ENCODE results near the gene SPINK4.

SPINK4 gene

GRCh38 chr9:33231623-33231942, 8.4 kb upstream of the SPINK4 start:
- no peaks in the 10 kb centered on the region for H3K4me1 ChIP-seq (ENCODE audit: insufficient read depth, low read length)
- H3K9me3 ChIP-seq (ENCODE audit: insufficient read depth, low read length, severe bottlenecking), result no peaks in the 10 kb centered on the region
- H3K36me3 ChIP-seq (ENCODE audit: insufficient read depth, low read length), result no peaks in the 10 kb centered on the region
- H4K20me1 ChIP-seq (ENCODE audit: insufficient read depth, low read length), result no peaks in the 10 kb centered on the region
- H3K4me3 ChIP-seq (ENCODE audit: low read depth in 1 of 2, low read length in 2 of 2), result no peak overlapping the region
- no peak for ATAC-seq (ENCODE audit: insufficient read depth, low read depth)
- no peak overlapping the region for H3K9ac ChIP-seq (ENCODE audit: low read depth, low read length)
- no peak for TF ChIP-seq CTCF (IDR thresholded peaks at IDR 0.05; ENCODE audit: borderline replicate concordance, extremely low read depth, low read length, poor library complexity, severe bottlenecking)
- H3K79me2 ChIP-seq (ENCODE audit: insufficient read depth, low read length), result no peaks in the 10 kb centered on the region
- H2AFZ ChIP-seq (ENCODE audit: low read depth, low read length), result no peak overlapping the region
- no peak overlapping the region for H3K4me2 ChIP-seq (ENCODE audit: insufficient read depth, low read length)
- H3K27me3 ChIP-seq (ENCODE audit: insufficient read depth, low read length, poor library complexity), result no peaks in the 10 kb centered on the region
- H3K27ac ChIP-seq (ENCODE audit: low read length), result no peak overlapping the region
- DNase-seq, result no peak

GRCh38 chr9:33232815-33233214, 7.2 kb upstream of the SPINK4 start:
- H3K27ac ChIP-seq (ENCODE audit: low read length), result no peak overlapping the region
- DNase-seq, result no peak
- H3K4me2 ChIP-seq (ENCODE audit: insufficient read depth, low read length), result no peak overlapping the region
- no peaks in the 10 kb centered on the region for H3K4me1 ChIP-seq (ENCODE audit: insufficient read depth, low read length)
- H3K4me3 ChIP-seq (ENCODE audit: low read depth in 1 of 2, low read length in 2 of 2), result no peak overlapping the region
- H3K9me3 ChIP-seq (ENCODE audit: insufficient read depth, low read length, severe bottlenecking), result no peaks in the 10 kb centered on the region
- H3K9ac ChIP-seq (ENCODE audit: low read depth, low read length), result no peak overlapping the region
- no peak overlapping the region for H2AFZ ChIP-seq (ENCODE audit: low read depth, low read length)
- no peaks in the 10 kb centered on the region for H4K20me1 ChIP-seq (ENCODE audit: insufficient read depth, low read length)
- no peaks in the 10 kb centered on the region for H3K27me3 ChIP-seq (ENCODE audit: insufficient read depth, low read length, poor library complexity)
- no peaks in the 10 kb centered on the region for H3K79me2 ChIP-seq (ENCODE audit: insufficient read depth, low read length)
- TF ChIP-seq CTCF (IDR thresholded peaks at IDR 0.05; ENCODE audit: borderline replicate concordance, extremely low read depth, low read length, poor library complexity, severe bottlenecking) (no peak), EZH2 (IDR thresholded peaks at IDR 0.05; ENCODE audit: borderline replicate concordance, low read depth, low read length, severe bottlenecking) (no peak)
- H3K36me3 ChIP-seq (ENCODE audit: insufficient read depth, low read length), result no peaks in the 10 kb centered on the region
- no peak for ATAC-seq (ENCODE audit: insufficient read depth, low read depth)

GRCh38 chr9:33233626-33234342, 6.2 kb upstream of the SPINK4 start:
- Histone ChIP-seq H3K9ac (ENCODE audit: low read depth, low read length) (no peak overlapping the region), H3K79me2 (ENCODE audit: insufficient read depth, low read length) (no peaks in the 10 kb centered on the region)

More at GRCh38 chr9:33233626-33234342, 6.2 kb upstream of the SPINK4 start:
- TF ChIP-seq EZH2 (IDR thresholded peaks at IDR 0.05; ENCODE audit: borderline replicate concordance, low read depth, low read length, severe bottlenecking) (no peak), CTCF (IDR thresholded peaks at IDR 0.05; ENCODE audit: borderline replicate concordance, extremely low read depth, low read length, poor library complexity, severe bottlenecking) (no peak)
- no peaks in the 10 kb centered on the region for H3K9me3 ChIP-seq (ENCODE audit: insufficient read depth, low read length, severe bottlenecking)
- no peak overlapping the region for H3K4me3 ChIP-seq (ENCODE audit: low read depth in 1 of 2, low read length in 2 of 2)
- no peaks in the 10 kb centered on the region for H4K20me1 ChIP-seq (ENCODE audit: insufficient read depth, low read length)
- no peaks in the 10 kb centered on the region for H3K4me1 ChIP-seq (ENCODE audit: insufficient read depth, low read length)
- no peak overlapping the region for H3K4me2 ChIP-seq (ENCODE audit: insufficient read depth, low read length)
- ATAC-seq (ENCODE audit: insufficient read depth, low read depth), result no peak
- no peak for DNase-seq
- H3K36me3 ChIP-seq (ENCODE audit: insufficient read depth, low read length), result no peaks in the 10 kb centered on the region
- no peak overlapping the region for H3K27ac ChIP-seq (ENCODE audit: low read length)
- no peaks in the 10 kb centered on the region for H3K27me3 ChIP-seq (ENCODE audit: insufficient read depth, low read length, poor library complexity)
- H2AFZ ChIP-seq (ENCODE audit: low read depth, low read length), result no peak overlapping the region
